HG03196 (cell line): ENCODE measurements around the gene FAM193A.
"Not testable (repeated sequence)": the region's sequence is repeated elsewhere in the genome, so short reads cannot be mapped to it uniquely, and the experiment has no call there.

ENCODE experiments used
- ATAC-seq: cut with Tn5 transposase; IDR thresholded peaks from one replicate; pipeline ENCODE4 v1.9.1; 2021; ENCODE audit not compliant: unreplicated experiment

The FAM193A gene

DNA sequence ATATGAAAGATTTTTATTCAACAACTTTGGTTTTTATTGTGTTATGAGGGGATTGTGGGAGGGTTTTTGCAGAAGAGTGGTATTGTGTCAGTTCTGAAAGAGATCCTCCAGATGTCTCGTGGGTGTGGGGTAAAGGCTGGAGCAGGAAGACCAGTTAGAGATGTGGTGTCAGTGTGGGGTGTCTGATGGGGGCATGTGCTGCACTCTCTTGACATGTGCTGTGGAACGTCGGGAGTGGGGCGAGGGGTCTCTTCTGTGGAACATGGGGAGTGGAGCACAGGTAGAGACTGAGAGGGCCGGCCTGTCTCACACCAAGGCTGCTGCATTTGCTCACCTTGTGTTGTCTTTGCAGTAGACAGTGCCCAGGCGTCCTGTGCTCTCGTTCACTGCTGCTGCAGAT is 37.6 kb downstream of the FAM193A start:
- ATAC-seq = no peak

DNA sequence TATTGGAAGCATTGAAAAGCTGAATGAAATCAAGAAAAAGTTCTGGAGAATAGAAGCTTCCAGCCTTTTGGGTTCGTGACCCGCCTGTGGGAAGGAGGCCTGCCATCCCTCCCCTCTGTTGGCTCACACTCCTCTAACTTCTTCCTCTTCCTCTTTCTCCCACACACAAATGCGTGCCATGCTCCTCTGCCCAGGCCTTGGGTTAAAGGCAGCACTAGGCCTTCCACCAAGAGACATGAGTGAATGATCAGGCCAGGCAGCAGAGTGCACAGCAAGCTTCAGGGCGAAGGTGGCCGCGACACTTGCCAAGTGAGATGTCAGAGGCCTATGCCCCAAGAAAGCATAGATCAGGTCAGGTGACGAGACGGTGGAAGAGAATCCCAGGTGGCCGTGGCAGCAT is 38.4 kb downstream of the FAM193A start:
- no peak for ATAC-seq

DNA sequence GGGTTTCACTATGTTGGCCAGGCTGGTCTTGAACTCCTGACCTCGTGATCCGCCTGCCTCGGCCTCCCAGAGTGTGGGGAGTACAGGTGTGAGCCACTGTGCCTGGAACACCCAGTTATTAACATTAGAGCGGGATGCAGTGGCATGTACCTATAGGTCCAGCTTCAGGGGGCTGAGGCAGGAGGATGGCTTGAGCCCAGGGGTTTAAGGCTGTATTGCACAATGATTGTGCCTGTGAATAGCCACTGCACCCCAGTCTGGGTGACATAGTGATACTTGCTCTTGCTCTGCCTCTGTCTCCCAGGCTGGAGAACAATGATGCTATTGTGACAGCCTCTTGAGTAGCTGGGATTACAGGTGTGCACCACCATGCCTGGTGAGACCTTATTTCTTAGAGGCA is 39.8 kb downstream of the FAM193A start:
- no peak for ATAC-seq

DNA sequence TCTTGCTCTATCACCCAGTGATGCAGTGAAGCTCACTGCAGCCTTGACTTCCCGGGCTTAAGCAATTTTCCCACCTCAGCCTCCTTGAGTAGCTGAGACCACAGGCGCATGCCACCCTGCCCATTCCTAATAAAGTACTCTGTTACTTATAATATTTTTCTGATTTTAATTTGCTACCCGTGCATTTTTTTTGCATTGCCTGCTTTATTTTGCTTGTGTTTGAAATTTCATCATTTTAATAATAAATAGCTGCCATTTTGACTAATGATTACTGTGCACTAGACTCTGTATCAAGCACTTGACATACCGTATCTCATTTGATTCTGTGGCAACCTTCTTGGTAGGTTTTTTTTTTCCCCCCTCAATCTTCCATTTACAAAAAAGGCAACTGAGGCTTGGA is 41.7 kb downstream of the FAM193A start:
- ATAC-seq = no peak

DNA sequence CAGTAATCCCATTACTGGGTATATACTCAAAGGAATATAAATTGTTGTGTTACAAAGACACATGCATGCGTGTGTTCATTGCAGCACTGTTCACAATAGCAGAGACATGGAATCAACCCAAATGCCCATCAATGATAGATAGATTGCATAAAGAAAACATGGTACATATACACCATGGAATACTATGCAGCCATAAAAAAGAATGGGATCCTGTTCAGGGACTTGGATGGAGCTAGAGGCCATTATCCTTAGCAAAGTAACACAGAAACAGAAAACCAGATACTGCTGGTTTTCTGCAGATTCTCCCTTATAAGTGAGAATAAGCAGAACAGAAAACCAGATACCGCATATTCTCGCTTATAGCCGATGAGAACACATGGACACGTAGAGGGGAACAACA is 43.5 kb downstream of the FAM193A start:
- ATAC-seq = no peak

DNA sequence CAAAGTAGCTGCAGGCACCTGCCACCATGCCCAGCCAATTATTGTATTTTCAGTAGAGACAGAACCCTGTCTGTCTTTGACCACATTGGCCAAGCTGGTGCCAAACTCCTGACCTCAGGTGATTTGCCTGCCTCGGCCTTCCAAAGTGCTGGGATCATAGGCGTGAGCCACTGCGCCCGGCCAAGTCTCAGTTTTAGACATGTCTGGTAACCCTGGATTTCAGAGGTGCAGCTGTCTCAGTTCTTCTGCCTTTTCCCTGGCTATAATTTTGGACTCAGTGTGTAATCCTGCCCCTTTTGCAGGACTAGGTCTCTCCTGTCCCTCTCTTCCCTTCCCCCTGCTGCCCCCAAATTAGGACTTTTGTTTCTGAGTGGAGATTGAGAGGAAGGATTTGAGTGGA is 46.6 kb downstream of the FAM193A start:
- ATAC-seq = no peak

DNA sequence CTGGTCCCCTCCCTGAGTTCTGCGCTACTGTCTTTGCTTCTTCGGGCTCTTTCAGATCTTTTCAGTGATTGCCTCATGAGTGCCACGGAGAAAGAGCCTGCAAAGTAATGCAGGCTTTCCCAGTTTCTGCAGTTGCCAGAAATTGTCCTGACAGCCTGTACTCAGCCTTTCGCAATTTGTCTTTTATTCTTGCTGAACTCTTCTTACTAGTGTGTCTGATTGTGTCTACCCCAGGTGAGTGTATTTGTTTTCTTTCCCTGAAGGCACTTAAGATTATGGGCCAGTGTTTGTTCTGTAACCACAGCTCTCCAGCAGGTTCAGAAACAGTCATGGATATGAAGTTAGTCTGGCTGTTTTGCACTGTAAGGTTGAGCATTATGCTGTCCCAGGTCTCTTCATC is 47.1 kb downstream of the FAM193A start:
- no peak for ATAC-seq

DNA sequence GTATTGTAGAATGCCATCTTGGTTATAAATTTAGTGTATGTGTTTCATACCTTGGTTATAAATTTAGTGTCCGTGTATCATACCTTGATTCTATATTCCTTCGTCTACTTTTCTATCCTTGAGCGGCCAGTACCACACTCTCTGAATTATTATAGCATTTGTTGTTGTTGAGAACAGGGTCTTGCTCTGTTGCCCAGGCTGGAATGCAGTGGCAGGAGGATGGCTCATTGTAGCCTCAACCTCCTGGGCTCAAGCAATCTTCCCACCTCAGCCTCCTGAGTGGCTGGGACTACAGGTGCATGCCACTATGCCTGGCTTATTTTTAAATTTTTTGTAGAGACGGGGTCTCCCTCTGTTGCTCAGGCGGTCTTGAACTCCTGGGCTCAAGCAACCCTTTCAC is 50.1 kb downstream of the FAM193A start:
- no peak for ATAC-seq

DNA sequence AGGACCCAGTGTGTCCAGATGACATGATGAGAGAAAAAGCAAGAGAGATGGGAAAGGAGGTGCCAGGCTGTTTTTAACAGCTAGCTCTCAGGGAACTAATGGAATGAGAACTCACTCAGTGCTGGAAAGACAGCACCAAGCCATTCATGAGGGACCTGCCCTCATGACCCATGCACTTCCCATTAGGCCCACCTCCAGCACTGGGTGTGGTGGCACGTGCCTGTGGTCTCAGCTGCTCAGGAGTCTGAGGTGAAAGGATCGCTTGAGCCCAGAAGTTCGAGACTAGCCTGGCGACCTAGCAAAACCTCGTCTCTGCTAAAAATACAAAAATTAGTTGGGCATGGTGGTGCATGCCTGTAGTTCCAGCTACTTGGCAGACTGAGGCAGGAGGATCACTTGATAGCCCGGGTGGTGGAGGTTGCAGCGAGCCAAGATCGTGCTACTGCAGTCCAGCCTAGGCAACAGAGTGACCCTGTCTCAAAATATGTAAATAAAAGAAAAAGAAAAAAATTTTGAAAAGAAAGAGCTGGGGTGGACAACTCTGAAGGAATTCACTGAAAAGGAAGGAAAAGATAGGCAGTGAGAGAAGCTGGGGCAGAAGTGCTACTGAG is 50.9 kb downstream of the FAM193A start:
- no peak for ATAC-seq

DNA sequence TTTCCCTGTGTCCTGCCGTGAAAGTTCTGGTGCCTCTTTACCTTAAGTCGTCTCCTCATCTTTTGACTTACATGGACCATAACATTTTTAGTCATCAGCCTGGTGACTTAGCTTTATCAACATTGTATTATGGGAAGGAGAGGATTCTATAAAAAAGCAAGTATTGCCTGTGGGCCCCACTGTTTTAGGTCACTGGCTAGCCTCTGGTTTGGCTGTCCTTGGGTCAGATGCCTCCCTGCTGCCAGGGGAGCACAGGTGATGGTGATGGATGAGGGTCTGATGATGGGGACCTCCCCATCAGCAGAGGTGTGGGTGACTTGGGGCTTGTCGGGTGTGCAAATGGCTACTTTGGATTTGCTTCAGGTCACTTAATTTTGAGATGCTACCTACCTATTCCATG is 51.8 kb downstream of the FAM193A start:
- ATAC-seq = no peak

DNA sequence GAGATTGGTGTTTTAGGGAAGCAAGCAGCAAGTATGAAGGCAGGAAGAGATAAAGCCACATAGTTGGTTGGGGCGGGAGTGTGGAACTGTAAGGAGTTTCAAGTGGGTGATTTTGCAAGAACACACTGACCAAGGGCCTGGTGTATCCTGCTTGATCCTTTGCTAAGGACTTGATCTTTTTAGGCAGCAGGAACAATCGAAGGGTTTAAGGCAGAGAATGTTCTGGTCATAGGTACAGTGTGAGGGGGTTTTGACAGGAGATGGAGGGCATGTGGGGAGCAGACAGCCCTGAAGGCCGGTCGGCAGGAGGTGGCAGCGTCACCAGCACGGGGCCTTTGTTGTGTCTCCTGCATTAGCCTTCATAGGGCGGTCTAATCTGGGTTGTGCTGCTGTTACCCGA is 54.7 kb downstream of the FAM193A start:
- no peak for ATAC-seq

DNA sequence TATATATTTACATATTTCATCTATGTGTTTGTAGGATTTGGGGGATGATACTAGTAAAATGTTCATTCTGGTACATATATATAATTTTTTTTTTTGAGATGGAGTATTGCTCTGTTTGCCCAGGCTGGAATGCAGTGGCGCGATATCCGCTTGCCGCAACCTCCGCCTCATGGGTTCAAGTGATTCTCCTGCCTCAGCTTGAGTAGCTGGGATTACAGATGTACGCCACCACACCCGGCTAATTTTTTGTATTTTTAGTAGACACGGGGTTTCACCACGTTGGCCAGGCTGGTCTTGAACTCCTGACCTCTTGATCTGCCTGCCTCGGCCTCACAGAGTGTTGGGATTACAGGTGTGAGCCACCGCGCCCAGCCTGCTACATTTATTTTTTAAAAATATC is 55.6 kb downstream of the FAM193A start:
- ATAC-seq = not testable (repeated sequence)

DNA sequence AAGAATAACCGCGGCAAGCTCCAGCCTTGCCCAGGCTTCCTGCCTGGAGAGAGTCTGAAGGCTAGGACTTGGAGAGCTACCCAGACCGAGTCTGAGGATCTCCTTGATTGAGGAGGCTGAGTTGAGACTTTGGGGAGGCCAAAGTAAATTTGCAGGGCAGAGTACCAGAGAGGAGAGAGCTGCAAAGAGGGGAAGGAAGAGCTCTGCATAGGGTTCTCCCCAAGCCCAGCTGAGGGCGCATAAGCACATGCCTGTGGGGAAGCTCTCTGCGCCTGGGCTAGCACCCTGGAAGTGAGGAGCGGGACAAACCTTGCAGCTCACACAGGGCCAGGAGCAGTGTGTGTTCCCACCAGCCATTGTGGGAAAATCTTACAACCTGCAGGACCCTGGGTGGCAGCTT is 56.1 kb downstream of the FAM193A start:
- ATAC-seq = no peak

DNA sequence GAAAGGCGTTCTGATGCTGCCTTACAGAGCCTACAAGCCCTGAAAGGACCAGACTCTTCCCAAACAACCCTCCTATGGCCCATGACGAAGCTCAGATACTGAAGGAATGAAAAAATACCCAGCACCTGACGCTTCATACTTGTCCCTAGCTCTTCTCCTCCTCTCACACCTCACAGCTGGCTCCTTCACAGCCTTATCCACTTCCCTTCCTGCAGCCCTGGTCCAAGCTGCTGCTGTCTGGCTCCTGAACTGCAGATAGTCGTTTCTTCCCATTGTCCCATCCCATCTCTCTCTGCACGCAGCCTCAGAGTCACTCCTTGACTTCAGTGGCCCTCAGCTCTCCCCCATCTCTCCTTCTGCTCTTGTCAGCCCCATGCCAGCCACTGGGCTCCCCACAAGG is 56.6 kb downstream of the FAM193A start:
- ATAC-seq = no peak

DNA sequence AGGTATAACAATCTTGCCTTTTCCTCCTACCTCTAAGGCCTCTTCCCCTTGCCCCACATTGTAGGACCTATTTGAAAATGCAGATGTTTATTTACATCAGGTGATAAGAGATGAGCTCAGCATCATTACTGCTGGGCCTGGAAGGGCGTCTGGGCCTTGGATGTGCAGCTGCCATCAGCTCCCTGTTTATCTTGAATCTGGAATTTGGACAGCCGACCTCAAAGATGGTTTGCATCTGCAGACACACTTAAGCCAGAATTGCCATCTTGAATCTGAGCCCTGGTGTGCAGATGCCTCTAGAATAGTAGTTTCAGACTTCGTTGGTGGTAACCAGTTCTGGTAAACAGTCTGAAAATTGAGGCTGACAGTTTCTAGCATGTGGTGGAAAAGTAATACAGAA is 59.0 kb downstream of the FAM193A start:
- ATAC-seq = no peak

DNA sequence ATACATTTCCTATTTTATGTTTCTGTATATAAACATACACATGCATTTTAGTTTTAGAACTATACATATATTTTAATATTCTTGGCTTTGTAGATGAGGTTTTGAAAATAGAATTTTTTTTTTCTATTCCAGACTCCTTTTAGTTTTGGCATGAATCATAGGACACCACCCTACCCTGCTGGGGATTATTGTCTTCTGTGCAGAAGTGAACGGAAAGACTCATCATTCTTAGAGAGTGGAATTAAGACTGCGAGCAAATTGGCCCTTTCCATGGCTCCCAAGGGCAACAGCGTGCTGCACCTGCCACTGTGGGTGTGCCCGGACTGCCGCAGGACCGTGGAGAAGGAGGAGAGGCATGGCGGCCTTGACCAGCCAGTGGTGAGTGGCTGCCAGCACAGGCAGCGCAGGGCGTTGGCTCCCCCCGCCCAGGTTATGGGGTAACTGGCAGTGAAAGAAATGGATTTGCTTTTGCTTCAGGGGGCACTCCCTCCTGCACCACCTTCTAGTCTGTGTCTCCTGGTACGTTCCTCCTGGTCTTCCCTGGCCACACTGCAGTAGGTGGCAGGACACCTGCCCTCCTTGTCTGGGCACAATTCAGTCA is 59.6 kb downstream of the FAM193A start:
- no peak for ATAC-seq

DNA sequence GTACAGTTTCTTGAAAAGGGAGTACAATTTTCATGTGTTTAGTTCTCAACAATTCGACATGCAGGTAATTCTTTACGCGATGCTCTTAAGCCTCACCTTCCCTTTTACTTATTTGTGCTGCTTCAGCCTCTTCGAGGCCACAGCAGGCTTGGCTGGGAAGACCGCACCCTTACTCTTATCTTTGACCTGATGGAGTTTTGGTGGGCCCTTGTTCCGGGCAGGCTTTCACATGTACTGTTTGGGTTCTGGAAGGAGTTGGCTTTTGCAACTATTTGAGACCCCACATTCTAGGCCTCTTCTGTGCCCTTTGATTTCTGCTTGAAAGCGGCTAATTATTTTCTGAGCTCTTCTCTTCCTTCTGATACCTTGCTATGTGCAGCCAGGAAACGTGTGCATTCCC is 60.2 kb downstream of the FAM193A start:
- ATAC-seq = no peak

DNA sequence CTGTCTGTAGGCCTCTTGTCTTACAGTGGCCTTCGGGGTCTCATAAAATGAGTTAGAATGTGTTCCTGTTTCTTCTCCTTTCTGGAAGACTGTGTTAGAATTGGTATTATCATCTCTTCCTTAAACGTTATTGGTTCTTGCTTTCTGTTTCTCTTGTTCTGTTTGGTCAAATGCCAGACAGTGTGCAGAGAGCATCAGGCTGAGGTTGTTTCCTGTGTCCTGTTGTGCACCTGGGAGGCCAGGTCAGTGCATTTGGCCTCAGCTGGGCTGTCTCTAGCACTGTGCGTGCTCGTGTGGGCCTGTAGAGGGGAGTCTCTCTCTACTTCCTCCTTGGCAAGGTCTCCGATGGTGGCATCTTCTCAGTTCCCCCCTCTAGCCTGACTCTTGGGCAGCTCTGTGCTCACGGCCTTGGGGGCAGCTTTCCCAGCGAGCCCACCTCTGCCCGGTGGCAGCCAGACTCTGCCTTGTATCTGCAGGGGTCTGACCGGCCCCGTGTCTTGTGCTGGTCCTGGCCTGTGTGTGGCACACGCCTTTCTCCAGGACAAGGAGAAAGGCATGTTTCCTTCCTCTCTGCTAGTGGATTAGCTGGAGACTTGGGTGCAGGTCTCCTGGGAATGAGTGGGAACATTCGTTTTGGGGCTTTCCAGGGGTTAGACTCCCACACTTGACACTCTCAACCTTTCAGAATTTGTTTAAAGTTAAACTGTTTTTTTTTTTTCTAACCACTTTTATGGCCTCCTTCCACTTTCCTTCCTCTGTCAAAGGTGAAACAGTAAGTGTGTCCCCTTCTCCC is 62.3 kb downstream of the FAM193A start:
- ATAC-seq = peak; percentile 77

DNA sequence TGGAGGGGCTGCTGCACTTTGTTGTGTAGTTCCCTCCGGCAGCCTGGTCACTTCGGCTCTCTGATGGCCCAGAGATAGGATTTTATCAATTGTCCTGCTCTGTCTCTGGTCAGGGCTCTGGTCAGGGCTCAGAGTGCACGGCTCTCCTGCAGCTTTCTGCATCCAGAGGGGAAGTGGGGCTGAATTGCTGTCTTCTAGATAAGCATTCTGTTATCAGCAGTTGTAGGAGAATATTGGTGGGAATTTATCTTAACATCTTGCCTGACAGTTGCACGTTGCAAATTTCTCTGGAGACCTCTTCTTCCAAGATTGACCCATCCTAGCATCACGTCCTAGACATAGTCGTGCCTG is 62.8 kb downstream of the FAM193A start:
- ATAC-seq = peak; percentile 5

DNA sequence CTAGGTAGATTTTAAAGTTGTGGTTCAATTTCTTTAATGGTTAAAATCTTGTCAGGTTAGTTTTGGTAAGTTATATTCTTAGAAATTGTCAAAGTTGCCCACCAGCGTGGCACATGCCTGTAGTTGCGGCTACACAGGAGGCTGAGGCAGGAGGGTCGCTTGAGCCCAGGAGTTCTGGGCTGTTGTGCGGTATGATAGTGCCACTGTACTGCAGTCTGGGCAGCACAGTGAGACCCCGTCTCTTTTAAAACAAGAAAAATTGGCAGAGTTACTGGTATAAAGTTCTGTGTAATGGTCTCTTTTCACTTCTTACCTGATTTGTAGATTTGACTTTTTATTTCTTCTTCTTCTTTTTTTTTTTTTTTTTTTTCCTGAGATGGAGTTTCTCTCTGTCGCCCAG is 64.4 kb downstream of the FAM193A start:
- ATAC-seq = no peak

DNA sequence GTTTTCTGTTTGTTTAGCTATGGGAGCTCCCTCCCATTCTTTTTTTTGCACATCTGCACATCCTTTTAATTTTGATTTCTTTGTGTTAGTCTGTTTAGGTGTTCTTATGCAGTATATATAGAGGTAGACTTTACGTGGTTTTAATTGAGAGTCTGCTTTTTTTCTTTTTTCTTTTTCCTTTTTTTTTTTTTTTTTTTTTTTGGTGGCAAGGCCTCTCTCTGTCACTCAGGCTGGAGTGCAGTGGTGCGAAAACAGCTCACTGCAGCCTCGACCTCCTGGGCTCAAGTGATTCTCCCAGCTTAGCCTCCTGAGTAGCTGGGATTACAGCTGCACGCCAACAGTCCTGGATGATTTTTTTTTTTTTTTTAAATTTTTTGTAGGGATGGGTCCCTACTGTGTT is 68.2 kb downstream of the FAM193A start:
- no peak for ATAC-seq

DNA sequence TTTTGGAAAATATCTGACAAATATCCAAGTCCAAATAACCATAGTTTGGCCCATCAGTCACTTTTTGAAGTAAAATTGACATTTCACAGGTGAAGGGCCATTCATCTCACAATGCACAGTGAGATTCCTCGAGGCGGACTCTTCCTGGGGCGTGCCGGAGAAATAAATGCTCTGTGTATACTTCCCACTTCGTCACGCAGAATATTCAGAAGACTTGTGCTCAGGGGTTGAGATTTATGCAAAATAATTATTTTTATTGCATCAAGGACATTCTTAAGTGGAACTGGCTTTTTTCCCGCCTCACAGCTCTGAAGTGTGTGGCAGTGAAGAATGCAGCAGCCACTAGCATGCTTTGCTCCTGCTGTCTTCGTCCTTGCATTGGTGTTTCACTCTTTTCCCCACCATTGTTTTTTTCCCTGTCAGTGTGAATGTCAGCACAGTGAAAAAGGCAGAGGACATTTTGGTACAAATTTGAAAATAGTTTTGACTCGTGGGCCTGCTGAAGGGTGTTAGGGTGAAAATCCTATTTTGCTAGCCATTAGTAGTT is 70.6 kb downstream of the FAM193A start:
- ATAC-seq = no peak
